HG02885 (cell line): ENCODE results near the gene STAG2.
"Not testable (repeated sequence)": the region's sequence is repeated elsewhere in the genome, so short reads cannot be mapped to it uniquely, and the experiment has no call there.

ENCODE experiments used
- ATAC-seq: cut with Tn5 transposase; IDR thresholded peaks from one replicate; pipeline ENCODE4 v1.9.1; 2021; ENCODE audit warnings: mild to moderate bottlenecking; ENCODE audit not compliant: unreplicated experiment, poor library complexity

Gene STAG2

DNA sequence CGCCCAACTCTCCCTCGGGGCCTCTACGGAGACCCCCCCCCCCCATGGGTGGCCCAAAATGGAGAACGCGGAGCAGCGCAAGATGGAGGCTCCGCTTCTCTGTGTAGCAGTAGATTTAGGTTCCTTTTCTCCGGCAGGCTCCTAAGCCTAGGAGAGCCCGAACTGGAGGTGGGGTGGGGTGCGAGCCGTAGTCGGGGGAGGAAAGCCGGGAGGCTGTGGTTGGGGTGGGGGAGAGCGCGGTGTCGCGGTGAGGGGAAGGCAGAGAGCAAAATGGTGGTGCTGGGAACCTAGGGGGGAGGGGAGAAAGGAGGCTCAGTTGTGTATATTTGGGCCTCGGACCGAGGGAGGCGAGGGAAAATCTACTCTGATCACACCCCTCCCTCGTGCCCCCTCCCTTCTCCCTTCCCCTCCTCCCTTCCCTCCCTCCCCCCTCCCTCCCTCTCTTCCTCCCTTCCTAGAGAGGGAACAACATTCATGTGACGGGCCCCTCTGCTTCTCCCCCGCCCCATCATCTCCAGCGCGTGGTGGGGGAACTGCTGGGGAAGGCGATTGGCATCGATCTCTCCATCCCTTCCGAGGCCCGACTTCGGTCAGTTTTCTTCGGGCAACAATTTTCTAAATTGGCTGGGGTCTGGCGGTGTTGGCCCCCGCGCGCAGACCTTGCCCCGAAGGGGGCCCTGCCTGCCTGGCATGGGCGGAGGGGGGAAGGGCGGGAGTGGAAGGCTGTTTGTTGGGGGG, at the start of gene STAG2:
TSS of gene STAG2 (plus strand) at position 439 of the 738 bp plus-strand sequence. CDS start 60,922 bp downstream, outside the sequence.
- peak; percentile 16 for ATAC-seq

DNA sequence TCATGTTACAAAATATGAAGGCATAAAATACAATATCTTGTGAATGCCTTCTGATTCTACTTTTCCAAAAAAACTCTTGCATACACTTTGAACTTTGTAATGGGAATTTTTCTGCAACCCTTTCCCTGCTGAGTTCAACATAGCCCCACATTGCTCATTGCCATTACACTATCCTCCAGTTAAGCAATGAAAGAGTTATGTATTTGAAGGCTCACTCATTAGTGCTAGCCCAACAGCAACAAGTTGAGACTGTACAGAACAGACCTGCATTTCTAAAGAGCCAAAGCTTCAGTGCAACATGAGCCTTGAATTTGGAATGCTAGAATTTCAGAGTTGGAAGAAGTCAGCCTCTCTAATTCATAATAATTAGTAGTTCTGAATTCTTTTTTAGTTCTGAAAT, 44.4 kb upstream of the STAG2 start:
- ATAC-seq, result no peak

- no peak for ATAC-seq
These were observed 43.3 kb upstream of the STAG2 start for GRCh38 chrX:123918106-123918721.

DNA sequence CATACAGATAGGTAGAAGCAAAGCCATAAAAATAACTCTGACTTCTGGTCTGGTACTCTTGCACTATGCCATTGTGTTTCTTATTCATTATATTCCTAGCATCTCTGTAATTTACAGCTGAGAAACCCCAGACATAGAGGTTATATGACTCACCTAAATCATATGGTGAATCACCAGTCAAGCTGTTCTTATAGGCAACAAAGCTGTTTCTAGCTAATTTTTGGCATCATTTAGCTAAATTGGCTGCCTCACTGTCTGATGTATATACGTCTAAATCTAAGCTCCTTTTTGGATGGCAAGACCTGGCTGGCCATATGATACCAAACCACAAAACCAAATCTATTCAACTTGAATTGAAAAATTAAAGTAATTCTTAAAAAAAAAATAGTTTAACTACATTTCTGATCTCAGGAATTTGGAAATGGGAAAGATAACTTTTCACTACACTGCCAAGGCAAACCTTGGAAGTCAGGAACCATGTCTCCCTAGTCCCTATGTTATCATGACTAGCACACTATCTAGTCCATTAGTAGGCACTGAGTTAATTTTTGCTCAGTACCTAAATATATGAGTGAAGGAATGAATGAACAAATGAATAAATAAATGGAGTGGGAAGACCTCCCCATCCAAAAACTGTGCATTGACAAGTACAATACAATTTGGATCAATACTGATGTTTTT, 41.3 kb upstream of the STAG2 start:
- ATAC-seq, result no peak

DNA sequence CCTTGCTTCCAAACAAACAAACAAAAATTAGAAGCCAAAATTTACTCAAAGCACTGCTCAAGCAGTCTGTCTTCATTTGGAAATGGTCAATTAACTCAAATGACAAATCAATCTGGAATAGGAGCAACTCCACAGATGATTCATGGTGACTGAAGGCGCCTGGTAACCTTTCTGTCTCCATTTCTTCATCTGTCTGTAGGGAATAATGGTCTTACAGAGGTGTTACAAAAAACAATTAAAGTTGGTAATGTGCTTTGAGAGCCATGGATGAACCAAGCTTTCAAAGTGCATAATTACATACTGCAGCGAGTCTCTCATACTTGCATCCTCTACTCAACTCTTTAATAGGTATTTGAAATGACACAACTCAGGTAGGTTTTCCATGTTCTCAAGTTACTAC, 38.3 kb upstream of the STAG2 start:
- no peak for ATAC-seq

DNA sequence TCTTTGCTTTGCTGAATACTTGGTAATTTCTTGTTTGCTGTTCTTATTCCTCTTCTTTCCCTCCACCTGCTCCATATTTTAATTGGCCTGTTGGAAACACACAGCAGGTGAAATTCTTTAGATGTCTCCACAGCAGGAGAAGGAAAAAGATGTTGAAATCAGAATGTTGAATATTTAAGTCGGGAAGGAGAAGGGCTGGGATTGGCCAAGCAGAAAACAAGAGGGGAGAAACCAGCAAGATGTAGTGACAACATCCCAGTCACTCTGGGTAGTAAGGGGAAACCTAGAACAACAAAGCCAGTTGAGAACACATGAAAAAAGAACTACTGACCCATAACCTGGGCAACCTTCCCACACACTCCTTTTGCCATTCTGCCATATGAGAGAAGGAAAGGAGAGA, 37.3 kb upstream of the STAG2 start:
- no peak for ATAC-seq

- ATAC-seq, result no peak
These were observed 33.7 kb upstream of the STAG2 start for GRCh38 chrX:123927845-123928244.

- ATAC-seq, result not testable (repeated sequence)
These were observed 29.5 kb upstream of the STAG2 start for GRCh38 chrX:123932055-123932454.

GRCh38 chrX:123943074-123943473, 18.4 kb upstream of the STAG2 start:
- ATAC-seq, result no peak

- no peak for ATAC-seq
These were observed 18.0 kb upstream of the STAG2 start for GRCh38 chrX:123943488-123943887.

- no peak for ATAC-seq
These were observed 11.7 kb upstream of the STAG2 start for GRCh38 chrX:123949846-123950245.

DNA sequence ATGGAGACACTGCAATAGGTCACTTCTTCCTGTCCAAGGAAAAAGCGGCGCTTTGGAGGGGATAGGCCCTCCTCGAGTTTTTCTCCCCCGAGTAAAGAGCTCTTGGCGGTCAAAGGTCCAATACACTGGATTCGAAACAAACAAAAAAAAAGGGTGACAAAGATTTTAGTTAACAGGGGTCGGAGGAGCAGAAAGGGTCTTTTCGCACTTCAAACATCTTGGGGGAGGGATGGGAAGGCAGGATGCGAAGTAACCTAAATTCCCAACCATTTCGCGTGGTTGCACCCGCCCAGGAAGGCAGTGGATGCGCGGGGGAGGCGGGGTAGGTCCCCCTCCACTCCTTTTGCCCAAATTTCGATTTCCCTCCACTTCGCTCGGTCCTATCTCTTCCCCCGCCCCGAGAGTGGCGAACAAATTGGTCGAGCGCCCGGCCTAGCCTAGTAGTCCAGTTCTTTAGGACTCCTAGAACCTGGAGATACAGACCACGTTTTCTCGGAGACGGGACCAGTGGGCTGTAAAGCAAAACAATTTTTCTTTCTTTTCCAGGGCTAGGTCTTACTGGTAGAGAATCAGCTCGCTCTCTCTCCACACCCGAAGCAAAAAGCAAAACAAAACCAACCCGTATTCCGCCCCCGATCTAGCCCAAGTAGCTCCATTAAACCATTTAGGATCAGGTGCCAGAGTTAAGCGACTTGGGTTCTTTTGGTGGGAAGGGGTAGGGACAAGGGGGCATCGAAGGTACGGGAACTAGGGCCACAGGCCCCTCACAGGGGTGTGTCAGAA, 2.0 kb upstream of the STAG2 start:
- ATAC-seq, result peak; percentile 0

DNA sequence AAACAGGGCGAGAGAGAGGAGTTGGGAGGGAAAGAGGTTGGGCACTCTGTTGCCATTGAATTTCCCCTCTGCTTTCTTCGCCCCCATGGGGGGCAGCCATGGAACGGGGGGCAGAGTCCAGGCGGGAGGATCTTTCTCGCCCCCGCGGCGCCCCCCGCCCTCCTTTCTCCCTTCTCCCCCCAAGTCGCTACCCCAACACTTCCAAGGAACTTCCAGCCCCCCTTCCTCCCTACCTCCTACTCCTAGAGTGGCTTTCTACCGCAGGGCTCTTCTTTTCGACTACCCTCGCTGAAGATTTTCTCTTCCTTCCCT, 594 bp upstream of the STAG2 start:
- no peak for ATAC-seq

GRCh38 chrX:123962006-123962467, 531 bp downstream of the STAG2 start:
- ATAC-seq, result no peak

- ATAC-seq, result peak; percentile 62
These were observed 1.4 kb downstream of the STAG2 start for GRCh38 chrX:123962794-123963373.

GRCh38 chrX:123964156-123964834, 2.8 kb downstream of the STAG2 start:
- no peak for ATAC-seq

DNA sequence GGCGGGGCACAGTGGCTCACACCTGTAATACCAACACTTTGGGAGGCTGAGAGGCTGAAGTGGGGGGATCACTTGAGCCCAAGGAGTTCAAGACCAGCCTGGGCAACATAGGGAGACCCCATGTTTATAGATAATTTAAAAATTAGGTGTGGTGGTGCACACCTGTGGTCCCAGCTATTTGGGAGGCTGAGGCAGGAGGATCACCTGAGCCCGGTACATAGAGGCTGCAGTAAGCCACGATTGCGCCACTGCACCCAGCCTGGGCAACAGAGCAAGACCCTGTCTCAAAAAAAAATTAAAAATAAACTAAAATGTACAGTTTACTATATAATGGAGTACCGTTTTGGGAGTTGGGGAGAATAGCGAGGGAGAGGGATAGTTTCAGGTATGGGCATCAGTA, 4.2 kb downstream of the STAG2 start:
- no peak for ATAC-seq

- ATAC-seq, result no peak
These were observed 6.0 kb downstream of the STAG2 start for GRCh38 chrX:123967497-123967896.

DNA sequence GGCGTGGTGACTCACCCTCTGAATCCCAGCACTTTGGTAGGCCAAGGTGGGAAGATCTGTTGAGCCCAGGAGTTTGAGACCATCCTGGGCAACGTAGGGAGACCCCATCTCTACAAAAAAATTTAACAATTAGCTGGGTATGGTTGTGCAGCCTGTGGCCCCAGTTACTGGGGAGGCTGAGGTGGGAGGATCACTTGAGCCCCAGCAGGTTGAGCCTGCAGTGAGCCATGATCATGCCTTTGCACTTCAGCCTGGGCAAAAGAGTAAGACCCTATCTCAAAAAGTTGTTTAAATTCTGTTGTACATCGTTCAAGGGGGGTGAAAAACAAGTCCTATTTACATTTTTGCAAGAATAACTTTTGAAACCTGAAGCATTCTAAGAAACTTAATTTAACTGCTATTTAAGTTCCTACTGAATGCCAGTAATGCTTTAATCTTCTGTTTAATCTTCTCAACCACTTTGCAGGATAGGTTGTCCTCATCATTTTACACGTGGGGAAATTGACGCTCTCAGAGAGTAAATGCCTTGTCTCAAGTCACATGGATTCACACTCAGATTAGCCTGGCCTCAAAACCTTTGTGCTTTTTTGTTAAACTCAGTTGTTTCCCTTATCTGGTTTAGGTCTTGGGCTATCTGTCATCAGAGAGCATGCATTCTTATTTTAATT, 7.0 kb downstream of the STAG2 start:
- ATAC-seq, result no peak
